WTC11 (cell line): ENCODE results near the gene RHBDD1. TPM values are rescaled to one million over a fixed set of nuclear protein-coding genes. Genes with fewer than 3 reads are reported as not detected.

ENCODE experiments used
- ATAC-seq: fragments of 200-7000 bp; cut with Tn5 transposase; 2 replicates; pipeline ENCODE4 v1.10.0; 2021; ENCODE audit warnings: mild to moderate bottlenecking, moderate library complexity
- CTCF ChIA-PET: fragments of 300-600 bp; sonication (Branson Sonifier 250); formaldehyde crosslinking; loops from one replicate; lab custom pipeline; 2021; ENCODE audit warnings: antibody characterized with exemption; lab: Charles Lee
- POLR2A ChIA-PET: fragments of 350-600 bp; sonication (Branson Sonifier 250); formaldehyde crosslinking; loops from one replicate; lab custom pipeline; 2021; ENCODE audit warnings: antibody characterized with exemption; lab: Charles Lee
- DNase-seq: peaks from one replicate; pipeline ENCODE4 v3.0.0; 2021; ENCODE audit warnings: low spot score
- H3K27ac Mint-ChIP-seq: 2 replicates; pipeline ENCODE4 v1.8.0; 2021; ENCODE audit warnings: mixed read lengths
- H3K27me3 Mint-ChIP-seq: 2 replicates; pipeline ENCODE4 v1.8.0; 2021; ENCODE audit warnings: low read depth, mild to moderate bottlenecking, moderate library complexity, mixed read lengths
- H3K36me3 Mint-ChIP-seq: 2 replicates; pipeline ENCODE4 v1.8.0; 2021; ENCODE audit warnings: mixed read lengths
- H3K4me1 Mint-ChIP-seq: 2 replicates; pipeline ENCODE4 v1.8.0; 2022; ENCODE audit warnings: mixed read lengths
- H3K4me3 Mint-ChIP-seq: 2 replicates; pipeline ENCODE4 v1.8.0; 2021; ENCODE audit warnings: mild to moderate bottlenecking, moderate library complexity, mixed read lengths
- H3K9me3 Mint-ChIP-seq: 2 replicates; pipeline ENCODE4 v1.8.0; 2021; ENCODE audit warnings: mixed read lengths
- ATF2 ChIP-seq: sonication (generic); formaldehyde crosslinking; IDR thresholded peaks from 2 replicates; pipeline ENCODE4 v1.8.1; 2022; ENCODE audit warnings: low read depth, missing genetic modification reagents, borderline replicate concordance
- ETV6 ChIP-seq: sonication (generic); formaldehyde crosslinking; IDR thresholded peaks from 2 replicates; pipeline ENCODE4 v1.8.1; 2022; ENCODE audit warnings: mild to moderate bottlenecking, missing genetic modification reagents
- GRHL2 ChIP-seq: fragments of 250-450 bp; sonication (Bioruptor Pico); IDR thresholded peaks from 2 replicates; pipeline ENCODE4 v1.8.0; 2022; ENCODE audit warnings: mild to moderate bottlenecking, moderate library complexity; ENCODE audit not compliant: insufficient replicate concordance, severe bottlenecking
- IRF1 ChIP-seq: sonication (generic); formaldehyde crosslinking; IDR thresholded peaks from 2 replicates; pipeline ENCODE4 v1.8.0; 2023; ENCODE audit warnings: missing genetic modification reagents
- JAZF1 ChIP-seq: fragments of 250-450 bp; sonication (Bioruptor Pico); IDR thresholded peaks from 2 replicates; pipeline ENCODE4 v1.9.0; 2021; ENCODE audit warnings: moderate library complexity, mild to moderate bottlenecking, inconsistent platforms
- NFYB ChIP-seq: sonication (generic); formaldehyde crosslinking; conservative IDR thresholded peaks from 2 replicates; pipeline ENCODE4 v1.8.0; 2022; ENCODE audit warnings: low read depth, missing genetic modification reagents
- NR2C2 ChIP-seq: sonication (generic); formaldehyde crosslinking; IDR thresholded peaks from 2 replicates; pipeline ENCODE4 v1.8.0; 2022; ENCODE audit warnings: mild to moderate bottlenecking, missing genetic modification reagents
- PREB ChIP-seq: sonication (generic); formaldehyde crosslinking; IDR thresholded peaks from 2 replicates; pipeline ENCODE4 v1.8.1; 2022; ENCODE audit warnings: mild to moderate bottlenecking, missing genetic modification reagents, moderate library complexity, borderline replicate concordance
- RELA ChIP-seq: sonication (generic); formaldehyde crosslinking; IDR thresholded peaks from 2 replicates; pipeline ENCODE4 v1.8.1; 2022; ENCODE audit warnings: missing genetic modification reagents, mild to moderate bottlenecking, borderline replicate concordance
- SMAD4 ChIP-seq: sonication (generic); formaldehyde crosslinking; IDR thresholded peaks from 2 replicates; pipeline ENCODE4 v1.8.0; 2022; ENCODE audit warnings: mild to moderate bottlenecking, missing genetic modification reagents
- USF2 ChIP-seq: sonication (generic); formaldehyde crosslinking; IDR thresholded peaks from 2 replicates; pipeline ENCODE4 v1.8.1; 2023; ENCODE audit warnings: mild to moderate bottlenecking, missing genetic modification reagents, moderate library complexity
- ZNF396 ChIP-seq: fragments of 250-450 bp; sonication (Bioruptor Pico); IDR thresholded peaks from 2 replicates; pipeline ENCODE4 v1.8.0; 2021; ENCODE audit warnings: mild to moderate bottlenecking, moderate library complexity, borderline replicate concordance
- ZNF416 ChIP-seq: fragments of 250-450 bp; sonication (Bioruptor Pico); IDR thresholded peaks from 2 replicates; pipeline ENCODE4 v1.9.0; 2021; ENCODE audit warnings: mild to moderate bottlenecking, inconsistent platforms
- ZNF671 ChIP-seq: fragments of 250-450 bp; sonication (Bioruptor Pico); IDR thresholded peaks from 2 replicates; pipeline ENCODE4 v1.8.0; 2021; ENCODE audit warnings: mild to moderate bottlenecking
- ZSCAN18 ChIP-seq: fragments of 250-450 bp; sonication (Bioruptor Pico); IDR thresholded peaks from 2 replicates; pipeline ENCODE4 v2.1.2; 2022; ENCODE audit warnings: mild to moderate bottlenecking, moderate library complexity
- total RNA-seq: library from RNA; stranded (reverse); gene quantifications from 3 replicates; pipeline ENCODE4 v1.2.3, GENCODE V29; 2021

Gene RHBDD1
- total RNA-seq, 1 experiment from 2014 or later, result 25.7 TPM

GRCh38 chr2:226898897-226899296 is 63.0 kb downstream of the RHBDD1 start (continued):
- TF ChIP-seq ATF2 (CRISPR knock-in tag), result no peak
- TF ChIP-seq IRF1, result no peak
- no peak for TF ChIP-seq ETV6 (CRISPR knock-in tag)
- TF ChIP-seq PREB (CRISPR knock-in tag), result no peak
- no peak for TF ChIP-seq RELA (CRISPR knock-in tag)
- no peak for TF ChIP-seq NFYB (CRISPR knock-in tag)
- no peak for TF ChIP-seq SMAD4
- TF ChIP-seq NR2C2 (CRISPR knock-in tag), result no peak
- TF ChIP-seq ZNF416 (CRISPR knock-in tag), result no peak

- TF ChIP-seq ZNF671, result no peak
- no peak for TF ChIP-seq ATF2 (CRISPR knock-in tag)
- no peak for TF ChIP-seq JAZF1 (CRISPR knock-in tag)
- no peak for TF ChIP-seq GRHL2 (CRISPR knock-in tag)
- no peak for TF ChIP-seq USF2 (CRISPR knock-in tag)
- no peak for TF ChIP-seq ZSCAN18 (CRISPR knock-in tag)
- TF ChIP-seq ZNF396 (CRISPR knock-in tag), result no peak
- Mint-ChIP-seq H3K4me1 (peaks cover 2% of the 10 kb centered on the region; the same call in 1 of the 2 replicates), H3K4me3 (no peak overlapping the region), H3K27me3 (no peaks in the 10 kb centered on the region), H3K36me3 (peaks cover 1% of the 10 kb centered on the region; the same call in 1 of the 2 replicates), H3K9me3 (no peaks in the 10 kb centered on the region; the same call in 1 of the 2 replicates), H3K27ac (no peak overlapping the region)
- ATAC-seq (no peak), DNase-seq (no peak)
- POLR2A ChIA-PET, result no interaction called here
- CTCF ChIA-PET, result interaction anchor here (0.8 kb wide), 1 partner anchor 14 kb away, joined by 3 read pairs; no protein-coding TSS in a partner anchor
Observed at GRCh38 chr2:226902041-226902966, 66.5 kb downstream of the RHBDD1 start.
